Tongue (tissue), 2 donors: ENCODE results near the gene NHLH1. TPM values are rescaled to one million over a fixed set of nuclear protein-coding genes. Genes with fewer than 3 reads are reported as not detected.
"Not testable (repeated sequence)": the region's sequence is repeated elsewhere in the genome, so short reads cannot be mapped to it uniquely, and the experiment has no call there.

Source experiments
- DNase-seq: peaks from one replicate; pipeline ENCODE4 v3.0.0-alpha.2; 2015
- total RNA-seq: library from RNA; depleted of rRNA; stranded (reverse); fragments of >200 nt; gene quantifications from one replicate; pipeline ENCODE4 v1.2.3, GENCODE V29; 2014

NHLH1 gene
- total RNA-seq, 1 donor from 2014 or later, result not detected

DNA sequence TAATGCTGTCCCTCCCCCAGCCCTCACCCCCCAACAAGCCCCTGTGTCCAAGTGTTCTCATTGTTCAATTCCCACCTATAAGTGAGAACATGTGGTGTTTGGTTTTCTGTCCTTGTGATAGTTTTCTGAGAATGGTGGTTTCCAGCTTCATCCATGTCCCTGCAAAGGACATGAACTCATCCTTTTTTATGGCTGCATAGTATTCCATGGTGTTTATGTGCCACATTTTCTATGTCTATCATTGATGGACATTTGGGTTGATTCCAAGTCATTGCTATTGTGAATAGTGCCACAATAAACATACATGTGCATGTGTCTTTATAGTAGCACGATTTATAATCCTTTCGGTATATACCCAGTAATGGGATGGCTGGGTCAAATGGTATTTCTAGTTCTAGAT, 17.9 kb downstream of the NHLH1 start:
- DNase-seq, result not testable (repeated sequence)

DNA sequence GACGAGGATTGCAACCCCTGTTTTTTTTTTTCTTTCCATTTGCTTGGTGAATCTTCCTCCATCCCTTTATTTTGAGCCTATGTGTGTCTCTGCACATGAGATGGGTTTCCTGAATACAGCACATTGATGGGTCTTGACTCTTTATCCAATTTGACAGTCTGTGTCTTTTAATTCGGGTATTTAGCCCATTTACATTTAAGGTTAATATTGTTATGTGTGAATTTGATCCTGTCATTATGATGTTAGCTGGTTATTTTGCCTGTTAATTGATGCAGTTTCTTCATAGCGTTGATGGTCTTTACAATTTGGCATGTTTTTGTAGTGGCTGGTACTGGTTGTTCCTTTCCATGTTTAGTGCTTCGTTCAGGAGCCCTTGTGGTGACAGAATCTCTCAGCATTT, 21.5 kb downstream of the NHLH1 start:
- not testable (repeated sequence) for DNase-seq

DNA sequence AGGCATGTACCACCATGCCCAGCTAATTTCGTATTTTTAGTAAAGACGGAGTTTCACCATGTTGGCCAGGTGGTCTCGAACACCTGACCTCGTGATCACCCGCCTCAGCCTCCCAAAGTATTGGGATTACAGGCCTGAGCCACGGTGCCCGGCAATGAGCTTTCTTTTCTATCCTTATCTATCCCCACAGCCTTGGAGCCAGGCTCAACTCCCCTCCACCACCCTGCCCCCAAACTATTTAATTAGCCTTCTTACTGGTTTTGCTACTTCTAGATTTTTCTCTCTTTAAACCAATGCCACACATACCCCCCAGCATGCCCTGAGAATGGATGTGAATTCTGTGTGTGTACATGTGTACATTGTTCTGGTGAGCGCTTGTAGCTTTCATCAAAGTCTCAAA, 27.8 kb downstream of the NHLH1 start:
- no peak for DNase-seq

DNA sequence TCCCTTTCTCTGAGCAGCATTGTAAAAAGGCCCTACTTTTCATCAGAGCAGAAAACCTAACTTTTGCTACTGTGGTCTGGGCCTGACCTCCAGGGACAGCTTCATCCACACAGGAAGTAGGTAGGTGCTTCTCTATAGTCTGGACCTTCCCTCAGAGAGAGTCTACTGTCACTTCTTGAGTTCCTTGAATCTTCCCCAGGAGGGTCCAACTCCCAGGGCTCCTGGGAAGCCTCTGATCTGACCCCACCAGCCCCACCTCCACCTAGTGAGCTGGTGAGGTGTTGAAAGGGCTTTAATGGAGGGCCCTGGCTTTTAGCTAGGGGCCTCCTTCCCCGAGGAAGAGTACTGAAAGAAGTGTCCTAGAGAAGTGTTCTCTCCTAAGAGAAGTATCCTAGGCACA, 30.8 kb downstream of the NHLH1 start:
- no peak for DNase-seq

- no peak for DNase-seq
Observed at GRCh38 chr1:160398823-160399222, 32.0 kb downstream of the NHLH1 start.

DNA sequence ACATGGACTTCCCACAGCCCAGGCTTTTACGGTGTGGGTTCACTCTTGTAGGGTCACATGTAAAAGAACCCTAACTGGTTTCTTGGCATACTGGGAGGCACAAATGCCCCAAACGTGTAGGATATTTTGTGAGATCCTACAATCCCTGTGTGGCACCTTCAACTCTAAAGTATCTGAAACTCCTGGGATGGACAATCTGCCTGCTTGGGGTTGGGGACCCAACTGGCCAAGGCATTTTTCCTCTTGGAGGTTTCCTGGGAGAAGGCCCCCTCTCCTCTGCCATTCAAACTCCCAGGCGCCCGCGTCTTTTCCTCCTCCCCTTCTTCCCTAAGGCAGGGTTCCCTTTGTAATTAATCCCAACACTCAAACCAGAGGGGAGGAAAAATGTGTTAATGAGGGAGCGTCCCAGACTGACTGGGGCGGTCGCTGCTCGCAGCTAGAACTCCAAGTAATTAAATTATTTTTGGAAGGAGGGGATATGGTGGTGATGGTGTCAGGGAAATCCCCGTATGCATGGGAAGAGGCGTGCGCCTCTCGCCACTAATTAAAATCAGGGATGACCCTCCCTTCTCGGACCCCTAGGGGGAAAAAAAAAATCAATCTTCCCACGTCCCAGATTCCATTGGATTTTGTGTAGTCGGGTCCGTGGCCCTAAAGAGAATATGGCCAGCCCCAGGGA, 32.8 kb downstream of the NHLH1 start:
- DNase-seq, result no peak

GRCh38 chr1:160400223-160400645, 33.4 kb downstream of the NHLH1 start, which contains the start of gene VANGL2:
Gene VANGL2, plus strand, starts transcription at chr1:160400564. Its CDS starts 15,274 bp downstream, at chr1:160415838.
- peak; percentile 93 for DNase-seq

DNA sequence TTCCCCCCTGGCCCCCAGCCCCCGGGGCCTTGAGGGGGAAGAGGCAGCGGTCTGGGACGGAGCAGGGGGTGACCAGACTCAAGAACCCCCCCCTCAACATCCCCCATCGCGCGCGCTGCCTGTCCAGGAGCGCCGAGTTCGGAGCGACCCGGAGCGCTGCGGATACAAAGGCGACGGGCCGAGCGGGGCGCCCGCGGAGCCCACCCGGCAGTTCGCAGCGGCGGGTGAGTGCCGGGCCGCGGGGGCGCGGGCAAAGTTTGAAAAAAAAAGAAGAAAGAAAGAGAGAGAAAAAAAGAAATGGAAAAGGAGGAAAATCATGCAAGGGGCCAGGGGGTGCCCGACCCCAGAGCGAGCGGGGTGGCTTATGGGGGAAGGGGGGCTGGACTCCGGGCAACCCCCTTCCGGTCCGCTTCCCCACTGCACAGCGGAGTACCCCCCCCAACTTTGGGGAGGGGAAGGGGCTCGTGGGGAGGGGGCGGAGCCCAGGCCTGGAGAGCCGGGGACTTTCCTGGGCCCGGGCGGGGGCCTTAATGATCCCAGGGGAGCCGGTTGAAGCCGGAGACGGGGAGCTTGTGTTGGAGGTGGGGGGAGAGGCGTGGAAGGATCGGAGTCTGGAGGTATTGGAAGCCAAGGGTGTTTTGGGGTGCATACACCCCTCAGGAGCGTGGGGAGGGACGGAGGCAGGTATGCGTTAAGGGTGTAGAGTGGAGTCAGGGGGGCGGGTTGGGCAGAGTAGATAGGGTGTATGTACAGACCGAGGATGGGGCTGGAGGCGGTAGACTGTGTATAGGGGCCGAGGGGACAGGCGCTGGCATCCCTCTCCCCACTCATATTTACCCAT, 34.0 kb downstream of the NHLH1 start:
- DNase-seq, result peak; percentile 74

GRCh38 chr1:160401487-160401805, 34.6 kb downstream of the NHLH1 start:
- no peak for DNase-seq

DNA sequence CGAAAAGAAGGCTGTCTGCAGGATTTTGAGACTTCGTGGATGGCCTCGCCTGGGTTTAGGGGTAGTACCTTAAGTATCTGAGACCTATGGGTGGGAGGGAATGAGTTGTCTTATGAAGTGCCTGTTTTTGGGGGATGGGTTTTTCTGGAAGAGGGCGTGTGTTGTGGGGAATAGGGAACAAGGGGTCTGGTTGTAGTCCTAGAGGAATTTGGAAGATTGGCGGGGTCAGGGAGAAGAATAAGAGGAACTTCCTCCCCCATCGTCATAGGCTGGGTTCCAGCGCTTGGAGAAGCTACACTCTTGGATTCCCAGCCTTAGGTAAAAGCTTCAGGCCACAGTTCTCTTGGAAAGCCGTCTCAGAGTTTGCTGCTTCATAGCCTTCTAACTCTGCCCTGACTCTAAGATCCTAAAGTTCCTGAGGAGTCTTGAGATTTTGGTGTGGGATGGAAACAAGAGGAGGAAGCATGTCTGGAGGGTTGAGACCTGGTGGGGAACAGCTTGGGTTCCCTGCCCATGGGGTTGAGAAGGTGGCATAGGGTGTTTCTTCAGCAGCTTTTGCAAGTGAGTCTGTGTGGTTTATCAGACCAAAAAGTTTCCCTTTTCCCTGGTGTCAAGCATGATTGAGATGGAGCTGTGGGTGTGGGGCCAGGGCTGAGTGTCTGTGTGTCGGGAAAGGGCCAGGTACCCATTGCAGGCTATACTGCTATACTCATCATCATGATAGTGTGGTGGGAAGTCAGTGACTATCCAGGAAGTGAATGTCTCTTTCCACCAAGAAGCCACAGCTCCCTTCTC, 35.3 kb downstream of the NHLH1 start:
- DNase-seq, result peak; percentile 28

GRCh38 chr1:160403244-160403643, 36.4 kb downstream of the NHLH1 start:
- no peak for DNase-seq

DNA sequence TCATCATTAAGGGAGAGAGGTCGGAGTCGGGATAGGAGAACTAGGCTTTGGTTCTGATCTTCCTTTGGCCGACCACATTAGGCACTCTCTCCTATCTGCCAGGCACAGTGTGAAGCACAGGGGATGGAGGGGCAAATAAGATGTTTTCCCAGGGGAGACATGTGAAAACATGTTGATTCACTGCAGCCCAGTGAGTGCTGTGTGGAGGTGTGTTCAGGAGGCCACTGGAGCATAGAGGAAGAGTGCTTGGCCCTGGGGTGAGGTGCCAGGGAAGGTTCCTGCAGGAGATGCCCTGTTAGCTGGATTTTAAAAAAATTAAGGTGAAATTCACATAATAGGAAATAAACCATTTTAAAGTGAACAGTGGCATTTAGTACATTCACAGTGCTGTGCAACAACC, 37.2 kb downstream of the NHLH1 start:
- no peak for DNase-seq

GRCh38 chr1:160405331-160405877, 38.5 kb downstream of the NHLH1 start:
- peak; percentile 29 for DNase-seq

DNA sequence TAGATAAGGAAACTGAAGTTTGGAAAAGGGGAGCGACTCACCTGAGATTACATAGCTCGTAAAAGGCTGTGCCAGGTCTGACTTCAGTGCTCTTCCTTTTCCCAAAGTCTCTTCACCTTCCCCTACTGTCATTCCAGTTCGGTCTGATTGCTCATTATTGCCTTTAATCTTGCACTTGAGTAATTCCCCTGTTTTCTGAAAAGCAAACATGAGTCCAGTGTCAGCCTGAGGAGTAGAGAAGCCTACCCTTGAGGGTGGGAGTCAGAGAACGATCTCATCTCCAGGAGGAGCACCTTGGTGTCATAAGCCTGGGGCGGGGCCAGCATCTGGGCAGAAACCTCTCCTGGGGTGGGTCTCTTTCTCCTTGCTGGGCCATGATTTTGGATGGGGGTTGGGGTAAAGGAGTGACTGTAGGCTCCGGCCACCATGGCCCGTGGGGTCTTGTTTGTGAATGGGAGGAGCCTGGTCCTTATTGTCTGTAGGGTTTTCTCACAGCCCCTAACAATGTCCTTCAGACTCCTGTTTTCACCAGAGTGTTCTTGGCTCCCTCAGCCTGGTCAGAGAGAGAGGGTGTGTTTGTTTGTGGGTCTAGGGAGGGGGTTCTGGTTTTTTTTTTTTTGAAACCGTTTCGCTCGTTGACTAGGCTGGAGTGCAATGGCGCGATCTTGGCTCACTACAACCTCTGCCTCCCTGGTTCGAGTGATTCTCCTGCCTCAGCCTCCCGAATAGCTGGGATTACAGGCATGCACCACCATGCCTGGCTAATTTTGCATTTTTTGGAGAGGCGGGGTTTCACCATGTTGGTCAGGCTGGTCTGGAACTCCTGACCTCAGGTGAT, 39.5 kb downstream of the NHLH1 start:
- DNase-seq, result no peak

DNA sequence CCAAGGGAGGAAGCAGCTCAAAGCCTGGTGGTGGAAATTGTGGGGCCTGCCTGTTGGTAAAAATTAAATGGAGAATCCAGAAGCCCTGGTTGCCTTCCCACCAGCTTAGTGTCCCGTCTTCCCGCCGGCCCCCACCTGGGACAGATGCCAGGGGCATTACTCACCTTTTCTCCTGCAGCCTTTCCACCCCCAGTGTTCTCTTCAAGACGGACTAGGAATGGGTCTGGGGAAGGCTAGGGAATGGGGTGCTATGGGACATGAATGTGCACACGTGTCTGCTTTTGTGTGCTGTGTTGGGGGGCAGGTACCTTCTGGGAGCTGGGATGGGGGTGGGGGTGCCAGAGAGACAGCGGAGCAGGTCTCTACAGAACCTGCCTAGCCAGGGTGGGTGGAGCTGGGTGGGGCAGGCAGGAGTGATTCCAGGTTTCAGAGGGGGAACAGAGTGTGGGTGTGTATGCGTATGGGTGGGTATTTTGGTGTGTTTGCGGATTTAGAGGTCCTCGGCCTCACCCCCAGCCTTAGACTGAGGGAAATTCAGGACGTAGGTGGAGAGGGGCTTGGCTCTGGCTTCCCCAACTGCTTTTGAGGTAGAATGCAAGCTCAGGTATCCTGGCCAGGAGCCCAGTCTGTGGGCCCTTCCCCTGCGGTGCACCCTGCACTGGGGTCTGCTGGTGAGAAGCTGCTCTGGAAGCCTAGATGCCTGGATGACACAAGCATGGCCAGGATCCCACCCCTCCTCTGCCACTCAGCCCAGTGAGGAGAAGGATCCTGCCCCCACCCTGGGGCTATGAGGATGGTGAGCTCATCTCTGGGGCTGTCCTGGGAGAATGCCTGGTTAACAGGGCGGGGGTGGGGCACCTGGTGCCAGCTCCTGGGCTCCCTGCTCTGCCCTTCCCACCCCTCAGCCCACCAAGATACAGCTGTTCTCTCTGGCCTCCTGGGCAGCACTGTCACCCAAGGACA, 41.2 kb downstream of the NHLH1 start:
- peak; percentile 50 for DNase-seq

GRCh38 chr1:160408864-160409263, 42.0 kb downstream of the NHLH1 start:
- no peak for DNase-seq

- DNase-seq, result no peak
Observed at GRCh38 chr1:160409486-160409885, 42.6 kb downstream of the NHLH1 start.

GRCh38 chr1:160410406-160411005, 43.6 kb downstream of the NHLH1 start:
- DNase-seq, result peak; percentile 89

GRCh38 chr1:160411271-160412027, 44.6 kb downstream of the NHLH1 start:
- DNase-seq, result peak; percentile 64
